IgD-negative memory B cell (primary cell): ENCODE data around the gene ADAMTS19. TPM values are rescaled to one million over a fixed set of nuclear protein-coding genes. Genes with fewer than 3 reads are reported as not detected.

Experiments
- H3K27ac Mint-ChIP-seq, 3 donors: one replicate each; pipeline ENCODE4 v1.8.0; 2020 to 2022; ENCODE audit warnings: mild to moderate bottlenecking in 3 of 3, mixed read lengths in 3 of 3, moderate library complexity in 1 of 3
- H3K27me3 Mint-ChIP-seq: one replicate; pipeline ENCODE4 v1.8.0; 2021; ENCODE audit warnings: mixed read lengths
- H3K36me3 Mint-ChIP-seq: one replicate; pipeline ENCODE4 v1.8.0; 2020; ENCODE audit warnings: mild to moderate bottlenecking, mixed read lengths
- H3K4me1 Mint-ChIP-seq, 3 donors: one replicate each; pipeline ENCODE4 v1.8.0; 2020 to 2022; ENCODE audit warnings: mixed read lengths in 3 of 3, mild to moderate bottlenecking in 1 of 3
- H3K4me3 Mint-ChIP-seq, 4 donors: one replicate each; pipeline ENCODE4 v1.8.0; 2020 to 2022; ENCODE audit warnings: mild to moderate bottlenecking in 4 of 4, mixed read lengths in 4 of 4, moderate library complexity in 3 of 4
- H3K9me3 Mint-ChIP-seq, 3 donors: one replicate each; pipeline ENCODE4 v1.8.0; 2020 to 2021; ENCODE audit warnings: mixed read lengths in 3 of 3, mild to moderate bottlenecking in 1 of 3
- polyA plus RNA-seq: library from polyadenylated mRNA; unstranded; fragments of 300-500 nt; fragmentation: Illumina TruSeq; gene quantifications from one replicate; pipeline ENCODE4 v1.2.3, GENCODE V29; 2021

Gene ADAMTS19
- polyA plus RNA-seq, 1 donor from 2014 or later = not detected

- Mint-ChIP-seq H3K9me3 (peaks cover 0 to 5% (median 0%) of the 10 kb centered on the region in 3 donors), H3K4me3 (no peak overlapping the region), H3K27ac (no peak overlapping the region), H3K36me3 (no peaks in the 10 kb centered on the region), H3K4me1 (no peaks in the 10 kb centered on the region), H3K27me3 (no peaks in the 10 kb centered on the region)
Observed at GRCh38 chr5:129448654-129449053, 11.4 kb upstream of the ADAMTS19 start.

- Mint-ChIP-seq H3K4me1 (no peaks in the 10 kb centered on the region), H3K27ac (no peak overlapping the region), H3K36me3 (no peaks in the 10 kb centered on the region), H3K27me3 (peaks cover 8% of the 10 kb centered on the region), H3K9me3 (peaks cover 0 to 6% (median 5%) of the 10 kb centered on the region in 3 donors), H3K4me3 (no peak overlapping the region)
Observed at GRCh38 chr5:129454461-129454860, 5.6 kb upstream of the ADAMTS19 start.

GRCh38 chr5:129459450-129459776 is 685 bp upstream of the ADAMTS19 start:
- H3K36me3 Mint-ChIP-seq = no peaks in the 10 kb centered on the region
- peaks cover 5 to 13% (median 8%) of the 10 kb centered on the region in 3 donors for H3K4me1 Mint-ChIP-seq
- H3K9me3 Mint-ChIP-seq = peaks cover 0 to 4% (median under 1%) of the 10 kb centered on the region in 3 donors
- no peak overlapping the region for H3K4me3 Mint-ChIP-seq
- H3K27me3 Mint-ChIP-seq = peaks cover 34% of the 10 kb centered on the region
- peak overlapping the region in 1 of 3 donors; percentile 45 for H3K27ac Mint-ChIP-seq

GRCh38 chr5:129460672-129460935 is 506 bp downstream of the ADAMTS19 start:
- peaks cover 34% of the 10 kb centered on the region for H3K27me3 Mint-ChIP-seq
- peak overlapping the region in 2 of 4 donors; percentile 25 to 57 for H3K4me3 Mint-ChIP-seq
- H3K27ac Mint-ChIP-seq = no peak overlapping the region
- no peaks in the 10 kb centered on the region for H3K36me3 Mint-ChIP-seq
- H3K9me3 Mint-ChIP-seq = peaks cover 0 to 3% (median 0%) of the 10 kb centered on the region in 3 donors
- H3K4me1 Mint-ChIP-seq = peaks cover 5 to 13% (median 8%) of the 10 kb centered on the region in 3 donors

- peak overlapping the region in 2 of 4 donors; percentile 25 to 59 for H3K4me3 Mint-ChIP-seq
- H3K27me3 Mint-ChIP-seq = peaks cover 34% of the 10 kb centered on the region
- H3K4me1 Mint-ChIP-seq = peaks cover 5 to 13% (median 8%) of the 10 kb centered on the region in 3 donors
- peaks cover 0 to 3% (median 0%) of the 10 kb centered on the region in 3 donors for H3K9me3 Mint-ChIP-seq
- H3K36me3 Mint-ChIP-seq = no peaks in the 10 kb centered on the region
- H3K27ac Mint-ChIP-seq = no peak overlapping the region
Observed at GRCh38 chr5:129460936-129461710, 1.0 kb downstream of the ADAMTS19 start.

GRCh38 chr5:129461711-129462332 is 1.7 kb downstream of the ADAMTS19 start:
- Mint-ChIP-seq H3K27ac (no peak overlapping the region), H3K4me3 (peak overlapping the region; percentile 18 to 59 (median 22)), H3K27me3 (peaks cover 34% of the 10 kb centered on the region), H3K36me3 (no peaks in the 10 kb centered on the region), H3K4me1 (peaks cover 5 to 13% (median 8%) of the 10 kb centered on the region in 3 donors), H3K9me3 (peaks cover 0 to 1% (median 0%) of the 10 kb centered on the region in 3 donors)

GRCh38 chr5:129465776-129466344 is 5.8 kb downstream of the ADAMTS19 start:
- Mint-ChIP-seq H3K27me3 (peaks cover 17% of the 10 kb centered on the region), H3K27ac (no peak overlapping the region), H3K9me3 (peaks cover 0 to 1% (median 0%) of the 10 kb centered on the region in 3 donors)

GRCh38 chr5:129474544-129474943 is 14.4 kb downstream of the ADAMTS19 start:
- no peaks in the 10 kb centered on the region for H3K4me1 Mint-ChIP-seq
- no peaks in the 10 kb centered on the region for H3K9me3 Mint-ChIP-seq
- peaks cover 1% of the 10 kb centered on the region for H3K36me3 Mint-ChIP-seq
- no peak overlapping the region for H3K27ac Mint-ChIP-seq
- H3K4me3 Mint-ChIP-seq = no peak overlapping the region
- no peaks in the 10 kb centered on the region for H3K27me3 Mint-ChIP-seq

More at GRCh38 chr5:129465776-129466344, 5.8 kb downstream of the ADAMTS19 start:
- Mint-ChIP-seq H3K4me3 (no peak overlapping the region), H3K36me3 (no peaks in the 10 kb centered on the region), H3K4me1 (peaks cover 5 to 8% (median 8%) of the 10 kb centered on the region in 3 donors)

- Mint-ChIP-seq H3K4me1 (no peaks in the 10 kb centered on the region), H3K9me3 (no peaks in the 10 kb centered on the region), H3K27ac (no peak overlapping the region), H3K36me3 (peaks cover 1% of the 10 kb centered on the region), H3K27me3 (no peaks in the 10 kb centered on the region), H3K4me3 (no peak overlapping the region)
Observed at GRCh38 chr5:129476751-129477150, 16.7 kb downstream of the ADAMTS19 start.

GRCh38 chr5:129477532-129477931 is 17.4 kb downstream of the ADAMTS19 start:
- no peaks in the 10 kb centered on the region for H3K27me3 Mint-ChIP-seq
- no peaks in the 10 kb centered on the region for H3K4me1 Mint-ChIP-seq
- H3K9me3 Mint-ChIP-seq = peaks cover 0 to 1% (median 0%) of the 10 kb centered on the region in 3 donors
- H3K4me3 Mint-ChIP-seq = no peak overlapping the region
- no peak overlapping the region for H3K27ac Mint-ChIP-seq
- peaks cover 1% of the 10 kb centered on the region for H3K36me3 Mint-ChIP-seq

GRCh38 chr5:129481161-129481560 is 21.1 kb downstream of the ADAMTS19 start:
- Mint-ChIP-seq H3K4me1 (no peaks in the 10 kb centered on the region), H3K27ac (no peak overlapping the region), H3K9me3 (peaks cover 0 to 1% (median 0%) of the 10 kb centered on the region in 3 donors), H3K27me3 (no peaks in the 10 kb centered on the region), H3K4me3 (no peak overlapping the region), H3K36me3 (peaks cover 1% of the 10 kb centered on the region)

- no peaks in the 10 kb centered on the region for H3K4me1 Mint-ChIP-seq
- no peaks in the 10 kb centered on the region for H3K27me3 Mint-ChIP-seq
- H3K36me3 Mint-ChIP-seq = no peaks in the 10 kb centered on the region
- no peak overlapping the region for H3K4me3 Mint-ChIP-seq
- no peak overlapping the region for H3K27ac Mint-ChIP-seq
- H3K9me3 Mint-ChIP-seq = peaks cover 0 to 2% (median 0%) of the 10 kb centered on the region in 3 donors
Observed at GRCh38 chr5:129496421-129496820, 36.3 kb downstream of the ADAMTS19 start.

- Mint-ChIP-seq H3K27ac (no peak overlapping the region), H3K27me3 (no peaks in the 10 kb centered on the region), H3K36me3 (no peaks in the 10 kb centered on the region), H3K9me3 (peaks cover 0 to 2% (median 0%) of the 10 kb centered on the region in 3 donors), H3K4me3 (no peak overlapping the region), H3K4me1 (no peaks in the 10 kb centered on the region)
Observed at GRCh38 chr5:129496864-129497595, 36.9 kb downstream of the ADAMTS19 start.

- Mint-ChIP-seq H3K9me3 (peaks cover 0 to 2% (median 0%) of the 10 kb centered on the region in 3 donors), H3K27me3 (no peaks in the 10 kb centered on the region), H3K4me3 (no peak overlapping the region), H3K4me1 (no peaks in the 10 kb centered on the region), H3K27ac (no peak overlapping the region), H3K36me3 (no peaks in the 10 kb centered on the region)
Observed at GRCh38 chr5:129499208-129499852, 39.2 kb downstream of the ADAMTS19 start.
